Stimulated activated CD8-positive, alpha-beta memory T cell treated with anti-CD3 and anti-CD28 coated beads, Interleukin-15, amount 100 ng/mL, for 4 hours (primary cell): Measurements from ENCODE around the gene TNFSF4.
"Not testable (repeated sequence)": the region's sequence is repeated elsewhere in the genome, so short reads cannot be mapped to it uniquely, and the experiment has no call there.

Experiments used
- DNase-seq, 2 donors: peaks; one replicate each; pipeline ENCODE4 v3.0.0-alpha.2; 2020; ENCODE audit warnings: low read depth in 2 of 2

TNFSF4 gene

GRCh38 chr1:173206816-173207568 lies at the start of gene TNFSF4:
TSS of gene TNFSF4 (minus strand) at chr1:173207331. CDS start at chr1:173207176, 155 bp downstream.
- DNase-seq: no peak

- DNase-seq: no peak
Observed at GRCh38 chr1:173255214-173255813, 48.2 kb upstream of the TNFSF4 start.

GRCh38 chr1:173253046-173253445 lies 45.9 kb upstream of the TNFSF4 start:
- no peak for DNase-seq

- no peak for DNase-seq
Observed at GRCh38 chr1:173249349-173249748, 42.2 kb upstream of the TNFSF4 start.

GRCh38 chr1:173248247-173248940 lies 41.3 kb upstream of the TNFSF4 start:
- no peak for DNase-seq

GRCh38 chr1:173245892-173246291 lies 38.8 kb upstream of the TNFSF4 start:
- no peak for DNase-seq

- no peak for DNase-seq
Observed at GRCh38 chr1:173243300-173243699, 36.2 kb upstream of the TNFSF4 start.

- DNase-seq: no peak
Observed at GRCh38 chr1:173241528-173242347, 34.6 kb upstream of the TNFSF4 start.

- DNase-seq: no peak
Observed at GRCh38 chr1:173240609-173241008, 33.5 kb upstream of the TNFSF4 start.

GRCh38 chr1:173239058-173239457 lies 31.9 kb upstream of the TNFSF4 start:
- DNase-seq: no peak

GRCh38 chr1:173234899-173235298 lies 27.8 kb upstream of the TNFSF4 start:
- no peak for DNase-seq

GRCh38 chr1:173234434-173234833 lies 27.3 kb upstream of the TNFSF4 start:
- not testable (repeated sequence) for DNase-seq

- not testable (repeated sequence) for DNase-seq
Observed at GRCh38 chr1:173229031-173229430, 21.9 kb upstream of the TNFSF4 start.

- DNase-seq: no peak
Observed at GRCh38 chr1:173224949-173225348, 17.8 kb upstream of the TNFSF4 start.

GRCh38 chr1:173224280-173224892 lies 17.3 kb upstream of the TNFSF4 start:
- DNase-seq: no peak

- no peak for DNase-seq
Observed at GRCh38 chr1:173223031-173223380, 15.9 kb upstream of the TNFSF4 start.

GRCh38 chr1:173222149-173223030 lies 15.3 kb upstream of the TNFSF4 start:
- DNase-seq: no peak

GRCh38 chr1:173220157-173220556 lies 13.0 kb upstream of the TNFSF4 start:
- no peak for DNase-seq

- no peak for DNase-seq
Observed at GRCh38 chr1:173213665-173214064, 6.5 kb upstream of the TNFSF4 start.

GRCh38 chr1:173212952-173213491 lies 5.9 kb upstream of the TNFSF4 start:
- DNase-seq: no peak
